Skeletal muscle satellite cell (primary cell): ENCODE results near the gene STIP1.

ENCODE experiments used
- H3K27me3 ChIP-seq: 2 replicates; pipeline ENCODE4 v1.7.0; 2013; ENCODE audit warnings: low read length; ENCODE audit not compliant: control insufficient read depth, insufficient read depth
- H3K36me3 ChIP-seq: 2 replicates; pipeline ENCODE4 v1.7.0; 2013; ENCODE audit warnings: mild to moderate bottlenecking, control low read depth, low read length; ENCODE audit not compliant: insufficient read depth
- H3K4me1 ChIP-seq: 2 replicates; pipeline ENCODE4 v1.7.0; 2013; ENCODE audit warnings: low read length; ENCODE audit not compliant: control insufficient read depth, insufficient read depth
- H3K4me2 ChIP-seq: 2 replicates; pipeline ENCODE4 v1.7.0; 2013; ENCODE audit warnings: mild to moderate bottlenecking, low read length
- H3K4me3 ChIP-seq: 2 replicates; pipeline ENCODE4 v1.7.0; 2013; ENCODE audit warnings: low read length
- H3K9ac ChIP-seq: 2 replicates; pipeline ENCODE4 v1.7.0; 2013; ENCODE audit warnings: mild to moderate bottlenecking, low read depth, low read length, moderate library complexity
- H3K9me3 ChIP-seq: replicated peaks from 2 replicates; pipeline ENCODE4 v1.7.0; 2013; ENCODE audit warnings: mild to moderate bottlenecking, control low read depth, low read length

STIP1 gene

GRCh38 chr11:64204464-64204989 lies 18.6 kb downstream of the STIP1 start:
- Histone ChIP-seq H3K4me2 (peak overlapping the region; percentile 14), H3K27me3 (no peaks in the 10 kb centered on the region), H3K9ac (no peak overlapping the region), H3K36me3 (peaks cover 61% of the 10 kb centered on the region), H3K4me3 (no peak overlapping the region), H3K4me1 (peaks cover 47% of the 10 kb centered on the region), H3K9me3 (no peaks in the 10 kb centered on the region)

GRCh38 chr11:64206457-64207255 lies 20.7 kb downstream of the STIP1 start, which contains the start of gene FERMT3:
FERMT3 (plus strand) TSS chr11:64206721; CDS start chr11:64207365, 644 bp downstream.
- Histone ChIP-seq H3K27me3 (no peaks in the 10 kb centered on the region), H3K4me2 (peak within 1 kb of the TSS; percentile 88), H3K36me3 (peaks cover 52% of the 10 kb centered on the region), H3K9ac (peak within 1 kb of the TSS; percentile 84), H3K9me3 (no peaks in the 10 kb centered on the region), H3K4me3 (peak within 1 kb of the TSS; percentile 70), H3K4me1 (peaks cover 47% of the 10 kb centered on the region)

GRCh38 chr11:64207256-64208085 lies 21.5 kb downstream of the STIP1 start:
- Histone ChIP-seq H3K4me3 (peak overlapping the region; percentile 70), H3K9ac (peak overlapping the region; percentile 84), H3K4me2 (peak overlapping the region; percentile 88), H3K4me1 (peaks cover 47% of the 10 kb centered on the region), H3K9me3 (no peaks in the 10 kb centered on the region), H3K27me3 (no peaks in the 10 kb centered on the region), H3K36me3 (peaks cover 53% of the 10 kb centered on the region)

GRCh38 chr11:64208086-64208795 lies 22.3 kb downstream of the STIP1 start:
- Histone ChIP-seq H3K4me3 (peak overlapping the region; percentile 70), H3K4me2 (peak overlapping the region; percentile 88), H3K9ac (peak overlapping the region; percentile 84), H3K27me3 (no peaks in the 10 kb centered on the region), H3K36me3 (peaks cover 47% of the 10 kb centered on the region), H3K9me3 (no peaks in the 10 kb centered on the region), H3K4me1 (peaks cover 47% of the 10 kb centered on the region)

GRCh38 chr11:64208796-64209562 lies 23.0 kb downstream of the STIP1 start:
- H3K4me1 ChIP-seq, result peaks cover 46% of the 10 kb centered on the region
- peak overlapping the region; percentile 84 for H3K9ac ChIP-seq
- H3K36me3 ChIP-seq, result peaks cover 40% of the 10 kb centered on the region
- no peaks in the 10 kb centered on the region for H3K9me3 ChIP-seq
- no peaks in the 10 kb centered on the region for H3K27me3 ChIP-seq
- peak overlapping the region; percentile 70 for H3K4me3 ChIP-seq
- H3K4me2 ChIP-seq, result peak overlapping the region; percentile 88

- Histone ChIP-seq H3K36me3 (peaks cover 36% of the 10 kb centered on the region), H3K4me1 (peaks cover 41% of the 10 kb centered on the region), H3K4me3 (no peak overlapping the region)
Measured at GRCh38 chr11:64209563-64209843, 23.5 kb downstream of the STIP1 start.

GRCh38 chr11:64210301-64211020 lies 24.5 kb downstream of the STIP1 start:
- Histone ChIP-seq H3K9ac (no peak overlapping the region), H3K27me3 (no peaks in the 10 kb centered on the region), H3K4me1 (peaks cover 42% of the 10 kb centered on the region), H3K9me3 (no peaks in the 10 kb centered on the region), H3K36me3 (peaks cover 34% of the 10 kb centered on the region), H3K4me3 (no peak overlapping the region), H3K4me2 (no peak overlapping the region)

More at GRCh38 chr11:64209563-64209843, 23.5 kb downstream of the STIP1 start:
- no peaks in the 10 kb centered on the region for H3K9me3 ChIP-seq
- no peaks in the 10 kb centered on the region for H3K27me3 ChIP-seq
- peak overlapping the region; percentile 88 for H3K4me2 ChIP-seq
- peak overlapping the region; percentile 84 for H3K9ac ChIP-seq

GRCh38 chr11:64211181-64211872 lies 25.4 kb downstream of the STIP1 start:
- Histone ChIP-seq H3K9me3 (no peaks in the 10 kb centered on the region), H3K27me3 (no peaks in the 10 kb centered on the region), H3K4me3 (no peak overlapping the region), H3K4me1 (peaks cover 35% of the 10 kb centered on the region), H3K9ac (no peak overlapping the region), H3K4me2 (no peak overlapping the region), H3K36me3 (peaks cover 27% of the 10 kb centered on the region)

GRCh38 chr11:64216879-64217278 lies 30.9 kb downstream of the STIP1 start:
- Histone ChIP-seq H3K27me3 (no peaks in the 10 kb centered on the region), H3K4me2 (no peak overlapping the region), H3K9ac (no peak overlapping the region), H3K4me3 (no peak overlapping the region), H3K9me3 (no peaks in the 10 kb centered on the region), H3K4me1 (peaks cover 6% of the 10 kb centered on the region), H3K36me3 (peaks cover 34% of the 10 kb centered on the region)
